HG03469 (cell line): ENCODE measurements around the gene LTBP1.
"Not testable (repeated sequence)": the region's sequence is repeated elsewhere in the genome, so short reads cannot be mapped to it uniquely, and the experiment has no call there.

Source experiments
- ATAC-seq: cut with Tn5 transposase; IDR thresholded peaks from one replicate; pipeline ENCODE4 v1.9.1; 2021; ENCODE audit warnings: mild to moderate bottlenecking, moderate library complexity, moderate number of reproducible peaks; ENCODE audit not compliant: unreplicated experiment

LTBP1 gene

DNA sequence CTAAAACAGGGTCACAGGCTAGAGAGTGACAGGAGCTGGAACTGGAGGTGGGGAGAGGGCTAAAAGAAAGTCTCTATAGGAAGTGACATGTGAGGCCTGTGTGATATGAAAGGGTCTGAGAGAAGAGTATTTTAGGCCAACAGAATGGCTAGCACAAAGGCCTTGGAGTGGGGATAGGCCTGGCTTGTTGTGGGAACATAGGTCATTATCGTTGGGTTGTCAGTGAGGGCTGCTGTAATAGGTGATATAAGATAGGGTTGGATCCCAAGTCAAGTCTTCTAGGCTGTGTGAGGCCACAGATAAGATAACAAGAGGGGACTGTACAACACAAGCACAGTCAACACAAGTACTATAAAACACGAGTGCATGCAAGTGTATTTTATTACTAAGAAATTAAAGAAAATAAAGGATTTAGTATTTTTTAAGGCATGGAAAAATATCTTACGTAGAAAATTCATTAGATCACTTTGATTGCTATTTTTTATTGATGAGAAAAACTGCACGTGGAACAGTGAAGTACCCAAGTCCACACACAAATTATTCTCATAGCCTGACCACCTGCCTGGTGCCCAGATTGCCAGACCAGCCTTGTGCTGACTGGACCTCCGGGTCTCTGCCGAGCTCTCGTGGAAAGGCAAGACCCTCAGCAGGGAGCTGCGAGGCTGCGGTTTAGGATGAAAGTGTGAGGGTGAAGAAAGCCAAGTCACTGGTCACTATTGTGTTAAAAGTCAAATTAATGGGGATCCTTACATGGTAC lies 14.1 kb downstream of the LTBP1 start:
- ATAC-seq: no peak

GRCh38 chr2:32962690-32963089 lies 15.9 kb downstream of the LTBP1 start:
- ATAC-seq: no peak

DNA sequence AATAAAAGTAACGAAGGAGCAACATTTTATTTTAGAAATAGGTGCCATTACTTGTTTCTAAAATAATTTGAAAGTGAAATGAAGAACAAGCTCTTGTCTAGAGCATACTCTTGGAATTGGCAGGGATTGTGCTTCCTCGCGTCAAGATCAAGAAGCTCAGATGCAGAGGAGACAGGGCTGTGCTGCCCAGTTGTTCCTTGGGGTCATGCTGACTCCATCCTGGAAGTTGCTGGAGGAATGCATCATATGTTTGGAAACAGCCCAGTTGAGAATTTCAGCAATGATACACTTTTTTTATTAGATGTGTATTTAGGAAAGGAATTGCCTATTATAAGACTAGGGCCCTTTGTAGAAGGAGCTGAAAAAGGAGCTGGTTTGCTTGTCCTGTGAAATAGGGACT lies 17.2 kb downstream of the LTBP1 start:
- ATAC-seq: no peak

DNA sequence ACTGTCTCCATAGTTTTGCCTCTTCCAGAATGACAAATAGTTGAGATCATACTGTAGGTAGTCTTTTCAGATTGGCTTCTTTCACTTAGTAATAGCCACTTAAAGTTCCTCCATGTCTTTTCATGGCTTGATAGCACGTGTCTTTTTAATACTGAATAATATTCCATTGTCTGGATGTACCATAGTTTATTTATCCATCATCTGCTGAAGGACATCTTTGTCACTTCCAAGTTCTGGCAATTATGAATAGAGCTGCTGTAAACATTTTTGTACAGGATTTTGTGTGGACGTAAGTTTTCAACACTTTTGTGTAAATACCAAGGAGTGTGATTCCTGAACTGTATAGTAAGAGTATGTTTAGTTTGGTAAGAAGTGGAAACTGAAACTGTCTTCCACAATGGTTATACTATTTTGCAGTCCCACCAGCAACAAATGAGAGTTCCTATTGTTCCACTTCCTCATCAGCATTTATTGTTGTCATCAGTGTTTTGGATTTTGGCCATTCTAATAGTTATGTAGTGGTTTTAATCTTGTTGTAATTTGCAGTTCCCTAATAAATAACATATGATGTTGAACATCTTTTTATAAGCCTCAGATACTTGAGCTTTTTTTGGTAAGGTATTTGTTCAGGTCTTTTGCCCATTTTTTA lies 18.9 kb downstream of the LTBP1 start:
- no peak for ATAC-seq

- no peak for ATAC-seq
These were observed 22.9 kb downstream of the LTBP1 start for GRCh38 chr2:32969444-32970162.

DNA sequence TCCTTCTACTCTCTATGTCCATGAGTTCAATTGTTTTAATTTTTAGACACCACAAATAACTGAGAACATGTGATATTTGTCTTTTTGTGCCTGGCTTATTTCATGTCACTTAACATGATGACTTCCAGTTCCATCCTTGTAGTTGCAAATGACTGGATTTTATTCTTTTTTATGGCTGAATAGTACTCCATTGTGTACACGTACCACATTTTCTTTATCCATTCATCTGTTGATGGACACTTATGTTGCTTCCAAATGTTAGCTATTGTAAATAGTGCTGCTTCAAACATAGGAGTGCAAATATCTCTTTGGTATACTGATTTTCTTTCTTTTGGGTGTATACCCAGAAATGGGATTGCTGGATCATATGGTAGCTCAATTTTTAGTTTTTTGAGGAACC lies 27.0 kb downstream of the LTBP1 start:
- ATAC-seq: not testable (repeated sequence)

DNA sequence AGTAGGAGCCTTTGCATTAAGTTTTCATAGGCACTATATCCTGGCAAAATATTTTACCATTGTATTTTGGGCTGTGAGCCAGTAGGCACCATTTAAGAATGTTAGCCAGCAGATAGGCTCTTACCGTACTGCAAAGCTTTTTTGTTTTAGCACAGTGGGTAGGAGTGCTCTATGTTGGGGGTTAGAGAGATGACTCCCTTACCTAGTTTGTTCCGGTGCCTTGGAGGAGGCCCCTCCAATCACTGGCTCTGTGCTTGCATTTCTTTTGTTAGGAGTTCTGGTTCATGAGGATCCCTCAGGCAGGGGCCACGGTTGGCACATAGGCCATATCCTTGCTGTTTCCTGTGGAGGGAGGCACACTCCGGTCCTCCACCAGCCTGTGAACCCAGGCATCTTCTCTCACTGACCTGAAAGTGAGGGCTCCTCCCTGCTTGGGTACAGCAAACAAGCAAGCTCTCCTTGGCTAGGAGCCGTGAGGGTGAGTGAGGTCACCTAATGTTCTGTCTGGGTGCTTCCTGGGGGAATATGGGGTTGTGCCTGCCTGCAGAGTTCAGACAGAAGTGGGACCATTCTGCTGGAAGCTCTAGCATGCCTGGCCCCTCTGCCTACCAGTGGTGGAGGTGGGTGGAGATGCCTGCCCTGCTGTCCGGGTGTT lies 29.8 kb downstream of the LTBP1 start:
- no peak for ATAC-seq

DNA sequence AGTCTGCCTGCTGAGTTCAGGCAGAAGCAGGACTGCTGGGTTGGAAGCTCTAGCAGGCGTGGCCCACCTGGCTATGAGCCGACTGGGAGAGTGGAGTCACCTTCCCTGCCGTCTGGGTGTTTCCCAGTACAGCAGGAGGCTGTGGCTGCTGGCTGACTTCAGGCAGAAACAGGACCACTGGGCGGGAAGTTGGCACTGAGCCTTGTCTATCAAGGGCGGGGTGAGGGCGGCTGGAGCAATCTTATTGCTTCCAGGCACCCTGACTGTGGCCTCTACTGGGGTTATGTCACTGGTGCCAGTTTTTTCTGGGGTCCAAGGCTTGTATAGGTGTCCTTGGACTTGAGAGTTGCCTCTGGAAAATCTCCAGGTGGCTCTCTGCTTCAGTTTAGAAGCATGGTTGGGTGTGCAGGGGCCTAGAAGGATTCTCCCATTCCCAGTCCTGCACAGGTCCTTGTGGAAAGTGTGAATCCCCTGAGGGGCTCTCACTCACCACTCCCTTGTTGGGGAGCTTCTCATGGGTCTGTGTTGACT lies 30.5 kb downstream of the LTBP1 start:
- ATAC-seq: no peak

DNA sequence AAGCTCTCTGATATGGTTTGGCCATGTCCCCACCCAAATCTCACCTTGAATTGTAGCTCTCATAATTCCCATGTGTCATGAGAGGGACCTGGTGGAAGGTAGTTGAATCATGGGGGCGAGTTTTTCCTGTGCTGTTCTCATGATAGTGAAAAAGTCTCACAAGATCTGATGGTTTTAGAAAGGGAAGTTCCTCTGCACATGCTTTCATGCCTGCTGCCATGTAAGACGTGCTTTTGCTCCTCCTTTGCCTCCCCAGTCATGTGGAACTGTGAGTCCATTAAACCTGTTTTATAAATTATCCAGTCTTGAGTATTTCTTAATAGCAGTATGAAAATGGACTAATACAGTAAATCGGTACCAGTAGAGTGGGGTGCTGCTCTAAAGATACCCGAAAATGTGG lies 34.9 kb downstream of the LTBP1 start:
- ATAC-seq: no peak

GRCh38 chr2:32983193-32983924 lies 36.6 kb downstream of the LTBP1 start:
- ATAC-seq: not testable (repeated sequence)

- ATAC-seq: no peak
These were observed 39.7 kb downstream of the LTBP1 start for GRCh38 chr2:32986480-32986879.

DNA sequence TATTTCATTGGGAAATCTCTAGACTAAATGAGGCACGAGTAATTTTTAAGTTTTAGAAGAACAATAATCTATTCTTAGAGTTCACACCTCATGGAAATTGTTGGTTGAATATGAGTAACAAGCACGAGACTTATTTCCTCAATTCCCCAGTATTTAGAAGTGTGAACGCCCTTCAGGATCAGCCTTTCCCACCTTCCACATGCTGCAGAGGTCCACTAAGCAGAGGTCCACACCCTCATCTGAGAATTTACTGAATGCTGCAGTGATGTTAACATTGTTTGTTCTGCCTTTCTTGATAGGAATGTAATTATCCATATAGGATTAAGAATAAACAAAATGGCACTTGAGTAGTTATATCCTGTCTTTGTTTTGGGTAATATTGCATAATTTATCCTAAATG lies 41.8 kb downstream of the LTBP1 start:
- no peak for ATAC-seq

DNA sequence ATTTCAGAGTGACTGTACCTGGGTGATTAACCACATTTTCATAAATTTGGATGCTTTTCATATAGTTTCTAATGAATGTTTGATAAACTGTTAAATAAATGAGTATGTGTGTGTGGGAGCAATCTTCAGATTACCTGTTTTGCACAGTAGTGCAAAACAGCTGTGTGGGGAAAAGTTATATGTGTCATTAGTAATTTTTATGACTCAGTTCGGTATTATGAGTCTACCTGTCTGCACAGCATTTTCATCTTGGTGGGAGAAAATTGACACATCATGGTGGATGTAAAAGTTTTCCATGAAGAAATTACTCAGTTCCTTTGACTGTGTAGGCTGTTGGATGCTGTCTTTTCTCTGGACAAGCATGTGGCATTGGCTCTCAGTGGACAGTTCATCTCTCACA lies 43.8 kb downstream of the LTBP1 start:
- no peak for ATAC-seq

DNA sequence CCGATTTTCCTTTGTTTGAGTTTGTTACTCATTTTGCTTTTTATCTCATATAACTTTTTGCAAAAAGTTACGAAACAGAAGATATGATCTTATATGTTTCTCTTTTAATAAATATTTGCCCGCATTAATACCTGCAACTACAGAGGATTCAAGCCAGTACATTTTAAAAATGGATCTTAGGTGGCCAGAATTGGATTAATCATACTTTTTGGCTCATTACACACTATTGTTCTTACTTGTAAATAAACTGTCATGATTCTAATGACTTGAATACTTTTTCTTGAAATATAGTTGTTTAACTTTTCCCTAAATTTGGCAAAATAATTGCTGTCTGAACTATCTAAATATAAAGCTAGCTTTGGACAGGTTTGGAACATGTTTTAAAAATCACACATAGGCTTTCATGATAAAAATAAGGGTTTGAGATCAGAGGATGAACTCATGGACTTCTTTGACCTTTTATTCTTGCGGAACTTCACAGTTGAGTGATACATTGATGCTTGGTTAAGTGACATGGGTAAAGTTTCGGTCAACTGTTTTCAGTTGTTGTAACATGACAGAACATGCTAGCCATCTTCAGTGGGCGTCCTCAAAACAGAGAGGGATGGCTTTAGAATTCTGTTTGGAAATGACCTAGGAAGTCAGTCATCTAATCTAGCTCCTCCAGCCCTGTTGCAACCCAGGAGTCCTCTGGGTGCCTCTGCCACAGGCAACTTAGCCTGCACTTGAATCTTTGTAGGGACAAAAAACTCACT lies 44.5 kb downstream of the LTBP1 start:
- ATAC-seq: no peak

DNA sequence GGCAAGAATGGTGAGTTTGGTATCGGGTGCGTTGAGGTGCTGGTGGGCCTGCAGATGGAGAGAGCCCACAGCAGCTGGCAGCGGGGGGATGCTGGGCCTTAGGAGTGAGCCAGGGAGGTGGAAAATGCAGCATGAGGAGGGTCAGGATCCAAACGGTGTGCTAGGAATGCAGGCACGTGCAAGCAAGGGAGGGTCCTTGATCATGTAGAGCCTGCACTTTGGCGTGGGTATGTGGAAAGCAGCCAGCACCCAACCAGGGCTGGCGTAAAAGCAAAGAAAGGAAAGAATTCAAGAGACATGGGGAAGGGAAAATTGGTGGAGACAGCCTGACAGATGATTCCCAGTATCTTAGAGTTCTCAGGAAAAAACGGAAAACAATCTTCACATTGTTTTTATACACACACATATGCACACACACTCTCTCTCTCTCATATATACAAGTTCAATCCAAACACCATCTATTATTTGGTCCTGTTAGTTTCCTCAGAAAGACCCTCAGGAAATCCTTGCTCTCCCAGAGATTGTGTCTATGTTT lies 46.3 kb downstream of the LTBP1 start:
- ATAC-seq: no peak

DNA sequence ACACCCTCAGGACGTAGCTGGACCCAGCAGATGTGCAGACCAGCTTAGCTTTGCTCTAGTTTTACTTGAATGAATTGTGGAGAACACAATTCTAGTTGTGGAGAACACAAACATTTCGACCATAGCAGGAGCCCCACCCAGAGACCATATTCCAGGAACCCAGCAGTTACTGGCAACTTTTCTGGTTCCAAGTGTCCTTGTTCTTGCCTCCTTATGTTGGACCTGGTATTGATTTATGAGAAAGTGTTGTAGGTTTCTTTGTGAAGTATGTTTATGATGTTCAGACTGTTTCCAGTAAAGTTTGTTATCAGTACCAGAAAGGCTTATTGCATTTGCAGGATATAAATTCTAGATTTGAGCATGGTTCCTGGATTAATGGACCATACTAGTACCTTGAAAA lies 51.0 kb downstream of the LTBP1 start:
- ATAC-seq: no peak

DNA sequence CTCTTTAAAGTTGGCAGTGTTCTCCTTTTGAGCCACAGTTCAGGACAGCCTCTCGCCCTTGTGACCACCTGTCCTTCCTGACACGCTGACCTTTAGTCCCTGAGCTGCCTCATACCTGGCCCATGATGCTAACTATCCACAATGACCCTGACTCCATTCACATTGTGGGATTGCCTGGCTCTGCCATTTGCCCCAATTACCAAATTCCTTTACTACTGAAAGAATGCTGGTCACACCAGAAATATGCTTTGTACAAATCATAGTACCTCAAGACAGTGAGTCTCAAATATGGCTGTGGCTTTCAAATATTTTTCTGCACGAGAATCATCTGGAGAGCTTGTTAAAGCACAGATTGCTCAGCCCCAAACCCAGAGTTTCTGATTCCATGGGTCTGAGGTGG lies 54.2 kb downstream of the LTBP1 start:
- no peak for ATAC-seq

DNA sequence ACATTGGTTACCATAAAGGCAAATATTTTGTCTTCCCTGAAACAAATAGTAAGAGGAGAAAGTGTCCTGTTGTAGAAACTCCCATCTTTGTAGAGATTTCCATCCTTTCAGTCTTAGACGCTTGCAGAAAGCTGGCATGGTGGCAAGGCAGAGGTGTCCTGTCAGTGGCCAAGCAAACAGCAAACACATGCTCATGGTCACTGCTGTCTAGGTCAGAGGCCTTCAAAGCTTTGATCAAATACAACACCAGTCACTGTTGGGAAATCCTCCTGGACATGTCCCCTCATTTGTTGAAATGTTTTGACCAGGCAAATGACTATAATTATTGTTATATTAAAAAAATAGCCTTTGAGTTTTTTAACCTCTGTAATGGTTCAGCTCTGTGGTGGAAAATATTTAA lies 55.1 kb downstream of the LTBP1 start:
- no peak for ATAC-seq

DNA sequence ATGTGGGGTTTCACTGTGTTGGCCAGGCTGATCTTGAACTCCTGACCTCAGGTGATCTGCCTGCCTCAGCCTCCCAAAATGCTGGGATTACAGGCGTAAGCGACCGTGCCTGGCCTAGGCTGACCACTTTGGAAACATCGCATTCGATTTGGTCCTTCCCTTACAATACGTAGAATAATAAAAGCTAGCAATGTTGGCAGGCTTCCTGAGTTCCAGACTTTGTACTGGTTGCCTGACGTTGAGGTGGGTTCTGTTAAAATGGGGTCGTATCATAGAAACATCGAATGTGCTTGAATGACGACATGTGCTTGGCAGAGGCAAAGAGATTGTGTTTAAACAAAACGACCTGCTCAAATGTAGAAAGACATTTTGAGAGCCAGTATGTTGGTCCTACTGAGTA lies 56.1 kb downstream of the LTBP1 start:
- ATAC-seq: no peak

DNA sequence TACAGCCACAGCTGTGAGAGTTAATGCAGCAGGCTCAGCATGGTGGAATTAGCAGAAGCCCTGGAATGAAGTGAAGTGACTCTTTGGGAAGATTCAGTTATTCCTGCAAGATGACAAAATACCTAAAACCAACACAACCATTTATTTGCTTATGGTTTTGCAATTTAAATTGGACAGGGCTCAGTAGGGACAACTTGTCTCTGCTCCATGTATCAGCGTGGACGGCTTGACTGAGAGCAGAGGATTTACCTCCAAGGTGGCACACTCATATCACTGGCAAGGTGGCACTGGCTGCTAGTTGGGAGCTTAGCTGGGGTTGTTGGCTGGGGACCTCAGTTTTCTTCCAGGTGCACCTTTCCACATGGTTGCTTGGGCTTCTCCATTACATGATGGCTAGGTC lies 58.3 kb downstream of the LTBP1 start:
- no peak for ATAC-seq
